Activated CD4-positive, alpha-beta T cell treated with anti-CD3 and anti-CD28 coated beads, Interleukin-2, amount 50 U/mL, for 1 hour (primary cell): Measurements from ENCODE around the gene PUS10.
"Not testable (repeated sequence)": the region's sequence is repeated elsewhere in the genome, so short reads cannot be mapped to it uniquely, and the experiment has no call there.

Source experiments
- DNase-seq: peaks from one replicate; pipeline ENCODE4 v3.0.0-alpha.2; 2020

PUS10 gene

GRCh38 chr2:61017556-61018317 is at the start of gene PUS10, which contains the start of gene PEX13:
Gene PUS10 (minus strand): TSS chr2:61018255. CDS start chr2:61011890, 6,365 bp downstream.
Gene PEX13 (plus strand): TSS chr2:61017720. CDS start chr2:61017760, 40 bp downstream.
- DNase-seq, result peak; percentile 50

- DNase-seq, result peak; percentile 78
Observed at GRCh38 chr2:61065714-61066709, 48.0 kb upstream of the PUS10 start, which contains the start of gene SANBR. Gene SANBR (plus strand): TSS chr2:61065871. CDS start chr2:61070351, 4,480 bp downstream.

GRCh38 chr2:61059382-61059781 is 41.3 kb upstream of the PUS10 start:
- DNase-seq, result no peak

- no peak for DNase-seq
Observed at GRCh38 chr2:61057562-61057961, 39.5 kb upstream of the PUS10 start.

- no peak for DNase-seq
Observed at GRCh38 chr2:61055557-61055956, 37.5 kb upstream of the PUS10 start.

- DNase-seq, result no peak
Observed at GRCh38 chr2:61045999-61046398, 27.9 kb upstream of the PUS10 start.

- no peak for DNase-seq
Observed at GRCh38 chr2:61045226-61045625, 27.2 kb upstream of the PUS10 start.

GRCh38 chr2:61044636-61045035 is 26.6 kb upstream of the PUS10 start:
- no peak for DNase-seq

- no peak for DNase-seq
Observed at GRCh38 chr2:61042807-61043206, 24.8 kb upstream of the PUS10 start.

GRCh38 chr2:61036643-61037042 is 18.6 kb upstream of the PUS10 start:
- not testable (repeated sequence) for DNase-seq

- not testable (repeated sequence) for DNase-seq
Observed at GRCh38 chr2:61034592-61034991, 16.5 kb upstream of the PUS10 start.

- DNase-seq, result no peak
Observed at GRCh38 chr2:61029533-61029932, 11.5 kb upstream of the PUS10 start.

- DNase-seq, result no peak
Observed at GRCh38 chr2:61023670-61024069, 5.6 kb upstream of the PUS10 start.

GRCh38 chr2:61021228-61021660 is 3.2 kb upstream of the PUS10 start:
- DNase-seq, result no peak

GRCh38 chr2:61018798-61019197 is 743 bp upstream of the PUS10 start:
- DNase-seq, result no peak

- DNase-seq, result no peak
Observed at GRCh38 chr2:61018318-61018755, 282 bp upstream of the PUS10 start.

- peak; percentile 64 for DNase-seq
Observed at GRCh38 chr2:61017003-61017555, 976 bp downstream of the PUS10 start.

GRCh38 chr2:61016392-61017002 is 1.6 kb downstream of the PUS10 start:
- no peak for DNase-seq

- no peak for DNase-seq
Observed at GRCh38 chr2:61015976-61016375, 2.1 kb downstream of the PUS10 start.

- no peak for DNase-seq
Observed at GRCh38 chr2:61014763-61015162, 3.3 kb downstream of the PUS10 start.

GRCh38 chr2:61013382-61013781 is 4.7 kb downstream of the PUS10 start:
- DNase-seq, result no peak

- not testable (repeated sequence) for DNase-seq
Observed at GRCh38 chr2:61012303-61012702, 5.8 kb downstream of the PUS10 start.

GRCh38 chr2:61011678-61012077 is 6.4 kb downstream of the PUS10 start:
- DNase-seq, result no peak
